ENCODE data around the gene TASL.

GRCh38 chrX:30577362-30577991 is at the start of gene TASL:
- TF ChIP-seq EP300 (IDR thresholded peaks at IDR 0.05) (no peak), CTCF (IDR thresholded peaks at IDR 0.05) (no peak)
